GM23248 (cell line): ENCODE results near the gene PAX7. TPM values are rescaled to one million over a fixed set of nuclear protein-coding genes. Genes with fewer than 3 reads are reported as not detected.

Experiments used
- DNase-seq: peaks from one replicate; pipeline ENCODE4 v3.0.0-alpha.2; 2015
- H2AFZ ChIP-seq: fragments of 200-600 bp; sonication (generic); 2 replicates; pipeline ENCODE4 v1.6.1; 2016; ENCODE audit warnings: antibody characterized with exemption
- H3F3A ChIP-seq: fragments of 200-600 bp; sonication (generic); 2 replicates; pipeline ENCODE4 v1.6.1; 2016; ENCODE audit warnings: mild to moderate bottlenecking, antibody characterized with exemption, mixed run types; ENCODE audit not compliant: insufficient read depth
- H3K27ac ChIP-seq: fragments of 200-600 bp; sonication (generic); 2 replicates; pipeline ENCODE4 v1.5.1; 2016; ENCODE audit warnings: mild to moderate bottlenecking
- H3K27me3 ChIP-seq: fragments of 200-600 bp; sonication (generic); replicated peaks from 2 replicates; pipeline ENCODE4 v1.6.1; 2016; ENCODE audit warnings: mild to moderate bottlenecking; ENCODE audit not compliant: insufficient read depth
- H3K36me3 ChIP-seq: fragments of 200-600 bp; sonication (generic); 2 replicates; pipeline ENCODE4 v1.6.1; 2016; ENCODE audit warnings: low read depth, mild to moderate bottlenecking
- H3K4me1 ChIP-seq: fragments of 200-600 bp; sonication (generic); 2 replicates; pipeline ENCODE4 v1.6.1; 2016; ENCODE audit warnings: mild to moderate bottlenecking; ENCODE audit not compliant: insufficient read depth
- H3K4me2 ChIP-seq: fragments of 200-600 bp; sonication (generic); one replicate; pipeline ENCODE4 v1.6.1; 2016; ENCODE audit warnings: mild to moderate bottlenecking; ENCODE audit not compliant: unreplicated experiment
- H3K4me3 ChIP-seq: fragments of 200-600 bp; sonication (generic); 2 replicates; pipeline ENCODE4 v1.5.1; 2016; ENCODE audit warnings: mild to moderate bottlenecking
- H3K79me2 ChIP-seq: fragments of 200-600 bp; sonication (generic); 2 replicates; pipeline ENCODE4 v1.6.1; 2016; ENCODE audit warnings: mild to moderate bottlenecking; ENCODE audit not compliant: insufficient read depth
- H3K9ac ChIP-seq: fragments of 200-600 bp; sonication (generic); 2 replicates; pipeline ENCODE4 v1.6.1; 2016; ENCODE audit warnings: mild to moderate bottlenecking
- H3K9me2 ChIP-seq: fragments of 200-600 bp; sonication (generic); 2 replicates; pipeline ENCODE4 v1.6.1; 2016; ENCODE audit warnings: mixed run types, mild to moderate bottlenecking, moderate library complexity; ENCODE audit not compliant: insufficient read depth
- H3K9me3 ChIP-seq: fragments of 200-600 bp; sonication (generic); one replicate; pipeline ENCODE4 v1.6.1; 2017; ENCODE audit warnings: low read depth
- H4K20me1 ChIP-seq: fragments of 200-600 bp; sonication (generic); 2 replicates; pipeline ENCODE4 v1.6.0; 2016; ENCODE audit not compliant: insufficient read depth
- EZH2 ChIP-seq: fragments of 200-600 bp; sonication (generic); IDR thresholded peaks from 2 replicates; pipeline ENCODE4 v1.6.1; 2018; ENCODE audit warnings: antibody characterized with exemption, mild to moderate bottlenecking; ENCODE audit not compliant: insufficient read depth, poor library complexity, severe bottlenecking
- EZH2phosphoT487 ChIP-seq: fragments of 200-600 bp; sonication (generic); IDR thresholded peaks from 2 replicates; pipeline ENCODE4 v1.6.1; 2018; ENCODE audit warnings: antibody characterized with exemption, moderate library complexity, mild to moderate bottlenecking, low read depth; ENCODE audit not compliant: insufficient read depth
- WGBS, 2 experiments: methylation state at CpG; one replicate each; pipeline ENCODE4 v1.1.6; 2015 to 2017; ENCODE audit warnings: low lambda C conversion rate in 2 of 2, low coverage in 1 of 2; ENCODE audit errors: missing lambda C conversion rate in 2 of 2; 5-methylcytosine and 5-hydroxymethylcytosine counted together
- in situ Hi-C: fragments of 300-500 bp; cut with MboI; formaldehyde crosslinking; loops from 2 replicates; pipeline ENCODE4 v1.15.0; 2020
- polyA plus RNA-seq: library from polyadenylated mRNA; unstranded; fragments of >200 nt; fragmentation: Nextera tagmentation; extraction: Ambion mirVana; gene quantifications from 2 replicates; pipeline ENCODE4 v1.2.1, GENCODE V29; 2016
- total RNA-seq: library from RNA; depleted of rRNA; stranded (reverse); fragments of >200 nt; shearing (Covaris generic); gene quantifications from 2 replicates; pipeline ENCODE4 v1.2.3, GENCODE V29; 2014

Gene PAX7
- total and polyA plus RNA-seq, 2 experiments from 2014 or later = not detected

DNA sequence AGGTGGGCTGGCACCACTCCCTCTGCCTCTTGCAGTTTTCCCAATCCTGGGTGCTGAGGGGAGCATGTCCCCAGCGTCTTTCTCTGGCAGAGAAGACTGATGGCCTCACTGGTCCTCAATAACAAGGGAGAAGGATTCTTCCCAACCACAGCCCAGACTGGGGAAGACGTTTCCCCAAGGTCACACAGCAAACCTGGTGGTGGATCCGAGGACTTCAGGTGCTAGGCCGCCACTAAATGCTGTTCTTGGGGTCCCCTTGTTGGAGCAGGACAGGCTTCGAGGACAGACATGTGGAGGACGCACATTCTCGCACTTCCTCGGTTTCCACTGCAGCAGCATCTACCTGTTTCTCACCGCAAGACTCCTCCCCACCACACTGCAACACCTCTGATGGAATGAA is 30.9 kb upstream of the PAX7 start:
- H4K20me1 ChIP-seq = no peaks in the 10 kb centered on the region
- H3F3A ChIP-seq = no peaks in the 10 kb centered on the region
- no peak overlapping the region for H3K4me2 ChIP-seq
- no peaks in the 10 kb centered on the region for H3K4me1 ChIP-seq
- H3K9me2 ChIP-seq = no peaks in the 10 kb centered on the region
- DNase-seq = no peak
- TF ChIP-seq EZH2 = no peak
- no peak overlapping the region for H2AFZ ChIP-seq
- 55 to 61% methylated on average over 9 of the region's 9 CpGs for WGBS, 2 experiments
- H3K27me3 ChIP-seq = peaks cover 5% of the 10 kb centered on the region; the same call in 1 of the 2 replicates
- no peak overlapping the region for H3K27ac ChIP-seq
- H3K79me2 ChIP-seq = no peaks in the 10 kb centered on the region
- H3K4me3 ChIP-seq = no peak overlapping the region
- no peaks in the 10 kb centered on the region for H3K9me3 ChIP-seq
- H3K36me3 ChIP-seq = no peaks in the 10 kb centered on the region
- no peak overlapping the region for H3K9ac ChIP-seq
- in situ Hi-C loops = loop anchor here (25.0 kb wide), 1 partner anchor 937 kb away; no protein-coding TSS in a partner anchor

DNA sequence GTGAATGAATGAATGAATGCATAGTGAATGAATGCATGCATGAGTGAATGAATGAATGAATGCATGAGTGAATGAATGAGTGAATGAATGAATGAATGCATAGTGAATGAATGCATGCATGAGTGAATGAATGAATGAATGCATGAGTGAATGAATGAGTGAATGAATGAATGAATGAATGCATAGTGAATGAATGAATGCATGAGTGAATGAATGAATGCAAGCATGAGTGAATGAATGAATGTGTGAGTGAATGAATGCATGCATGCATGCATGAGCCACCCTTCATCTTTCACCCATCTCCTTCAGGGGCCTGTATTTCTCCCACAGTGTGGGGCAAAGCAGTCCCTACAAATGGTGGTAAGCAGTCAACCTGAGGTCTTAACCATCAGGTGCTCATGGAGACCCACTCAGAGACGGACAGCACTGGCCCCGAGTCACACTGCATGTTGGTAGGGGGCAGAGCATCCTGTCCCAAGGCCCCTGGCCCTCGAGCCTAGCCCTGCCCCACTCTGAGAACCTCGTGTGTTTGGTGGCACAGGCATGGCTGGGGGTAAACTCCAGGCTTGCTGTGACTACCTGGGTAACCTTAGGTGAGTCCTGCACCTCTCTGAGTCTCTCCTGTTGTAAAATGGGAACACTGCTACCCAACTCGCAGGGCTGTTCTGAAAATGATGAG is 28.0 kb upstream of the PAX7 start:
- peak; percentile 23 for DNase-seq
- H3K36me3 ChIP-seq = no peaks in the 10 kb centered on the region
- H3K4me2 ChIP-seq = no peak overlapping the region
- H4K20me1 ChIP-seq = no peaks in the 10 kb centered on the region
- no peaks in the 10 kb centered on the region for H3K9me2 ChIP-seq
- WGBS, 2 experiments = 48 to 49% methylated on average over 5 of the region's 5 CpGs
- in situ Hi-C loops = no loop called here
- H3F3A ChIP-seq = no peaks in the 10 kb centered on the region
- H3K27me3 ChIP-seq = peaks cover 5% of the 10 kb centered on the region; the same call in 1 of the 2 replicates
- no peak overlapping the region for H3K4me3 ChIP-seq
- H3K4me1 ChIP-seq = no peaks in the 10 kb centered on the region
- H2AFZ ChIP-seq = no peak overlapping the region
- TF ChIP-seq EZH2 (no peak), EZH2phosphoT487 (no peak)
- H3K9me3 ChIP-seq = no peaks in the 10 kb centered on the region
- H3K27ac ChIP-seq = no peak overlapping the region
- H3K79me2 ChIP-seq = no peaks in the 10 kb centered on the region
- H3K9ac ChIP-seq = no peak overlapping the region

DNA sequence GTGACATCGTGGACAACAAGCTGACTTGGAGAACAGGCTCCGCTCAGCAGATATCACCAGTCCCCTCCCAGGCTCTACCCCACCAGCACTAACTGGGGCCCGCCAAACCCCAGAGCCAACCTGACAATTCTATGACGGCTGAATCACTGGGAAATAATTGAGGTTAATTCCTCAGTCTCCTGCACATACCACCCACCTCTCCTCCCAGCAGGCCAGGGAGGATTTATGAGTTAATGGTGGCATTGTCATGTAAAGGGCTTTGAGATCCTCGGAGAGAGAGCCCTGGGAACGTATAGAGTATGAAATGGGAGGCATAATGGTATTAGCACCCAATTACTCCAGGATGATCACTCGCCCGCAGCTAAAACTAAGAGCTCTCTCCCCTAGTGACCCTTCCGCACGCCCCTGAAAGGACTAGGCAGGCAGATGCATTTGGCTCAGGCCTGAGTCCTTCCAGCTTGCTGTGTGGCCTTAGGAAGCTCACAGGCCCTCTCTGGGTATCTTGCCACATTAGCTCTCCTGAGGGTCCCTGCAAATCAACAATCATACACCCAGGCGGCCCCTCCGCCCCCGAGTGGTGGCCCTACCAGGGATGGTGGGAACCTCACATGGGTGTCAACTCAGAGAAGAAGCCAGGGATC is 27.3 kb upstream of the PAX7 start:
- in situ Hi-C loops = no loop called here
- Histone ChIP-seq H3K4me3 (no peak overlapping the region), H3K9ac (no peak overlapping the region), H3K79me2 (no peaks in the 10 kb centered on the region), H3K27ac (no peak overlapping the region), H3F3A (no peaks in the 10 kb centered on the region), H3K9me2 (no peaks in the 10 kb centered on the region), H2AFZ (no peak overlapping the region), H3K9me3 (no peaks in the 10 kb centered on the region), H3K36me3 (no peaks in the 10 kb centered on the region), H3K4me1 (no peaks in the 10 kb centered on the region), H3K27me3 (peaks cover 5% of the 10 kb centered on the region; the same call in 1 of the 2 replicates), H4K20me1 (no peaks in the 10 kb centered on the region), H3K4me2 (no peak overlapping the region)
- WGBS, 2 experiments = 53 to 54% methylated on average over 13 of the region's 13 CpGs
- DNase-seq = no peak
- no peak for TF ChIP-seq EZH2
- TF ChIP-seq EZH2phosphoT487 = no peak

DNA sequence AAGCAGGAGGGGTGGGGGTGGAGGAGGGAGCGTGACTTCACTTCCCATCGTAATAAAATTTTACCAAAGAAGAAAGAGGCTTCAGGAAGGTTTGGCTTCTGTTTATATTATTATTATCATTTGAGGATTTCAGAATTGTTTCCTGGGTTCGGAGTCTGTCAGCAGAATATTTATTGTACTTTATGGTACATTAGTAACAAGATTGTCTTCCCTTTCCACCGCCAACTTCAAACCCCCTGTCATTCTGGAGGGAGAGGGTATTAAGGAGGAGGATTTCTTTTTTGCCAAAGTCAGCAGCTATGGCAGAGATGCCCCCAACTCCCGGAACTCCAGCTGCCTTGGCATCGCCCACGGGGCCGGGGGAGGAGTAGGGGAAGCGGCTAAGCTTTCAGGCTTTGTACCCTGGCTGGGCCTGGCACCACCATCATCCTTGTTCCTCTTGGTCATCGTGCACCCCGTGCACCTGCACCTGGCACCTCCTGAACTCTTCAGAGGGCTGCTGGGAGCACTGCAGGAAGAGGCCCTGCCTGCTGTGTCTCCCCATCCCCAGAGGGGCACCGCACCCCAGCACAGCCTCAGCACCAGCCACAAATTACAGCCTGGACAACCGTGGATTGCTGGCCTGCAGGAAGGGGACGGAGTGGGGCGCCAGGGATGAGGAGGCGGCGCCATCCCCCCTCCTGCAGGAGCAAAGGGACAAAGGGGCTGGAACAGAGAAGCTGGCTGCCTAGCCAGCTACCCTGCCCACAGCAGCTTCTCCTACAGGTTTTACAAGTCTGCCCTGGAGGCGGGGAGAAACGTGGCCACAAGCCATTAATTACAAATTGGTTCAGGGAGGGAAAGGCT is 24.0 kb upstream of the PAX7 start:
- Histone ChIP-seq H4K20me1 (no peaks in the 10 kb centered on the region), H3K36me3 (no peaks in the 10 kb centered on the region), H3K9me2 (no peaks in the 10 kb centered on the region), H3K27ac (no peak overlapping the region), H3K9me3 (no peaks in the 10 kb centered on the region), H3K4me2 (no peak overlapping the region), H3F3A (no peaks in the 10 kb centered on the region), H3K4me1 (no peaks in the 10 kb centered on the region), H3K9ac (no peak overlapping the region), H3K4me3 (no peak overlapping the region), H3K27me3 (no peaks in the 10 kb centered on the region; the same call in 1 of the 2 replicates), H3K79me2 (no peaks in the 10 kb centered on the region), H2AFZ (no peak overlapping the region)
- TF ChIP-seq EZH2phosphoT487 = no peak
- TF ChIP-seq EZH2 = no peak
- 42 to 43% methylated on average over 19 of the region's 19 CpGs for WGBS, 2 experiments
- DNase-seq = no peak
- in situ Hi-C loops = no loop called here
